ENCODE measurements around the gene EEF1E1.

Gene EEF1E1

GRCh38 chr6:8074213-8074612 is 28.1 kb downstream of the EEF1E1 start:
- Histone ChIP-seq H3K9me3 (replicated peaks in 1 of 11) (peaks cover 0 to 32% (median 8%) of the 10 kb centered on the region in 11 experiments; a peak in 8 of 22 replicates), H3K27me3 (no peaks in the 10 kb centered on the region), H4K20me1 (no peaks in the 10 kb centered on the region), H3K4me2 (peak overlapping the region; percentile 11 to 87 (median 74); a peak in 21 of 22 replicates), H3K9ac (peak overlapping the region in 8 of 11 experiments; percentile 54 to 79 (median 68); a peak in 12 of 22 replicates), H3K36me3 (peaks cover 0 to 35% (median 15%) of the 10 kb centered on the region in 11 experiments; a peak in 15 of 22 replicates), H3K4me3 (0 out of 20 replicates have a peak overlapping the region, but pooled peaks of 2 of the 10 experiments have one; percentile 41 to 45), H3K27ac (peak overlapping the region in 10 of 11 experiments; percentile 49 to 95 (median 90); a peak in 19 of 22 replicates), H3K4me1 (peaks cover 46 to 57% (median 53%) of the 10 kb centered on the region in 10 experiments)
- no peak for TF ChIP-seq Cebpa-rat (IDR thresholded peaks at IDR 0.05)

- Histone ChIP-seq H3K4me2 (peak overlapping the region in 8 of 11 experiments; percentile 62 to 87 (median 74); a peak in 12 of 22 replicates), H3K9me3 (replicated peaks in 1 of 11) (peaks cover 0 to 28% (median 8%) of the 10 kb centered on the region in 11 experiments; a peak in 8 of 22 replicates), H3K27ac (peak overlapping the region in 9 of 11 experiments; percentile 84 to 95 (median 91); a peak in 18 of 22 replicates), H4K20me1 (no peaks in the 10 kb centered on the region), H3K27me3 (no peaks in the 10 kb centered on the region), H3K4me3 (no peak overlapping the region), H3K36me3 (peaks cover 0 to 31% (median 11%) of the 10 kb centered on the region in 11 experiments; a peak in 14 of 22 replicates), H3K9ac (peak overlapping the region in 3 of 11 experiments; percentile 67 to 79 (median 72); a peak in 4 of 22 replicates), H3K4me1 (peaks cover 45 to 53% (median 51%) of the 10 kb centered on the region in 10 experiments)
- no peak for TF ChIP-seq Cebpa-rat (IDR thresholded peaks at IDR 0.05)
These were observed 28.6 kb downstream of the EEF1E1 start for GRCh38 chr6:8073758-8074157.

GRCh38 chr6:8070718-8071117 is 31.6 kb downstream of the EEF1E1 start:
- Histone ChIP-seq H3K4me3 (no peak overlapping the region), H3K4me2 (no peak overlapping the region), H3K9me3 (replicated peaks in 1 of 11) (peaks cover 0 to 16% (median 4%) of the 10 kb centered on the region in 11 experiments; a peak in 6 of 22 replicates), H3K36me3 (peaks cover 0 to 10% (median 0%) of the 10 kb centered on the region in 11 experiments; a peak in 1 of 22 replicates), H3K27ac (no peak overlapping the region), H3K4me1 (peaks cover 17 to 30% (median 22%) of the 10 kb centered on the region in 10 experiments), H3K9ac (no peak overlapping the region), H3K27me3 (no peaks in the 10 kb centered on the region), H4K20me1 (no peaks in the 10 kb centered on the region)
- no peak for TF ChIP-seq Cebpa-rat (IDR thresholded peaks at IDR 0.05)

GRCh38 chr6:8069631-8070284 is 32.6 kb downstream of the EEF1E1 start:
- Histone ChIP-seq H3K36me3 (peaks cover 0 to 10% (median 0%) of the 10 kb centered on the region in 11 experiments; a peak in 1 of 22 replicates), H3K27ac (no peak overlapping the region), H3K4me3 (no peak overlapping the region), H3K9ac (no peak overlapping the region), H3K4me2 (no peak overlapping the region), H3K4me1 (peaks cover 14 to 30% (median 21%) of the 10 kb centered on the region in 10 experiments), H3K27me3 (no peaks in the 10 kb centered on the region), H4K20me1 (no peaks in the 10 kb centered on the region), H3K9me3 (replicated peaks in 1 of 11) (peaks cover 0 to 12% (median 2%) of the 10 kb centered on the region in 11 experiments; a peak in 6 of 22 replicates)
- no peak for TF ChIP-seq Cebpa-rat (IDR thresholded peaks at IDR 0.05)

DNA sequence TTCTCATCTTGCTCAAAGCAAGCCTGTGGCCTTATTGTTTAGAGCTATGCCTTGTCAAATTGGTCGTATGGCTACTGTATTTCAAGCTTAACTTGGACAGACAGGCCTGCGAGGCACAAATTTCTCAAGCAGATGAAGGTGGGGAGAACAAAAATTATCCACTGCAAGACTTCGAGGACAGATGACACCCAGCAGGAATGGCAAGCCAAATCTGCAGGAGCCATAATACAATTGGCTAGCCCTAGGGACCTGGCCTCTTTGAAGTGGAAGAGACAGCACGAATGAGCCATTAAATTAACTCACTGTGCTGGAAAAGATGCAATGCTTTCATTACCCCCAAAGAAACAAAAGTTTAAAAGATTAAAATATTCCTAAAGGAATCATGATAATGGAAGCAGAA is 33.2 kb downstream of the EEF1E1 start:
- Histone ChIP-seq H3K4me3 (no peak overlapping the region), H3K27ac (no peak overlapping the region), H4K20me1 (no peaks in the 10 kb centered on the region), H3K27me3 (no peaks in the 10 kb centered on the region), H3K4me2 (no peak overlapping the region), H3K9me3 (replicated peaks in 1 of 11) (peaks cover 0 to 6% (median 0%) of the 10 kb centered on the region in 11 experiments; a peak in 4 of 22 replicates), H3K9ac (no peak overlapping the region), H3K36me3 (peaks cover 0 to 10% (median 0%) of the 10 kb centered on the region in 11 experiments; a peak in 1 of 22 replicates), H3K4me1 (peaks cover 10 to 27% (median 18%) of the 10 kb centered on the region in 10 experiments)
- no peak for TF ChIP-seq Cebpa-rat (IDR thresholded peaks at IDR 0.05)

GRCh38 chr6:8066108-8066507 is 36.2 kb downstream of the EEF1E1 start:
- TF ChIP-seq Cebpa-rat (IDR thresholded peaks at IDR 0.05) = no peak
- Histone ChIP-seq H3K4me1 (peaks cover 9 to 26% (median 21%) of the 10 kb centered on the region in 10 experiments), H3K9me3 (replicated peaks in 1 of 11) (no peaks in the 10 kb centered on the region), H3K4me3 (no peak overlapping the region), H3K4me2 (peak overlapping the region in 1 of 11 experiments; percentile 17; a peak in 1 of 22 replicates), H3K27me3 (no peaks in the 10 kb centered on the region), H3K9ac (no peak overlapping the region), H3K27ac (no peak overlapping the region), H4K20me1 (no peaks in the 10 kb centered on the region), H3K36me3 (peaks cover 0 to 13% (median 10%) of the 10 kb centered on the region in 11 experiments; a peak in 19 of 22 replicates)

GRCh38 chr6:8065519-8065911 is 36.8 kb downstream of the EEF1E1 start:
- Histone ChIP-seq H3K9ac (no peak overlapping the region), H4K20me1 (no peaks in the 10 kb centered on the region), H3K36me3 (peaks cover 0 to 19% (median 16%) of the 10 kb centered on the region in 11 experiments; a peak in 21 of 22 replicates), H3K4me2 (peak overlapping the region in 7 of 11 experiments; percentile 72 to 84 (median 78); a peak in 10 of 22 replicates), H3K4me3 (no peak overlapping the region), H3K9me3 (replicated peaks in 1 of 11) (no peaks in the 10 kb centered on the region), H3K27ac (peak overlapping the region in 4 of 11 experiments; percentile 91 to 96 (median 92); a peak in 6 of 22 replicates), H3K4me1 (peaks cover 9 to 26% (median 21%) of the 10 kb centered on the region in 10 experiments), H3K27me3 (no peaks in the 10 kb centered on the region)
- no peak for TF ChIP-seq Cebpa-rat (IDR thresholded peaks at IDR 0.05)

GRCh38 chr6:8064638-8065518 is 37.5 kb downstream of the EEF1E1 start:
- Histone ChIP-seq H3K27ac (peak overlapping the region; percentile 76 to 96 (median 92)), H3K9ac (peak overlapping the region; percentile 84 to 97 (median 92)), H3K9me3 (replicated peaks in 1 of 11) (no peaks in the 10 kb centered on the region), H3K4me1 (peaks cover 9 to 31% (median 23%) of the 10 kb centered on the region in 10 experiments), H3K36me3 (peaks cover 6 to 25% (median 21%) of the 10 kb centered on the region in 11 experiments; a peak in 21 of 22 replicates), H3K4me2 (peak overlapping the region; percentile 69 to 84 (median 78)), H3K4me3 (peak overlapping the region; percentile 81 to 97 (median 85)), H3K27me3 (no peaks in the 10 kb centered on the region), H4K20me1 (no peaks in the 10 kb centered on the region)
- TF ChIP-seq Cebpa-rat (IDR thresholded peaks at IDR 0.05) = no peak

Data from BLaER1 treated with 17β-estradiol and CSF1 and Interleukin-3, amounts not matched to agents 10 nM and 100 nM (cell line).